H9 (cell line): Measurements from ENCODE around the gene G6PC2. TPM values are rescaled to one million over a fixed set of nuclear protein-coding genes. Genes with fewer than 3 reads are reported as not detected.

ENCODE experiments used
- DNase-seq: peaks from one replicate; pipeline ENCODE4 v3.0.0-alpha.2; 2017
- H2AFZ ChIP-seq: one replicate; pipeline ENCODE4 v1.6.1; 2013; ENCODE audit warnings: mild to moderate bottlenecking, low read length, control low read depth, moderate library complexity
- H2AK5ac ChIP-seq: 2 replicates; pipeline ENCODE4 v1.6.1; 2013; ENCODE audit warnings: low read length, control low read depth, mixed read lengths; ENCODE audit not compliant: insufficient read length
- H2BK120ac ChIP-seq: one replicate; pipeline ENCODE4 v1.6.1; 2013; ENCODE audit warnings: low read depth, mild to moderate bottlenecking, low read length, control low read depth, inconsistent platforms; ENCODE audit not compliant: poor library complexity, severe bottlenecking
- H2BK12ac ChIP-seq: 2 replicates; pipeline ENCODE4 v1.6.1; 2013; ENCODE audit warnings: low read length, control low read depth, mixed read lengths, low read depth; ENCODE audit not compliant: insufficient read length
- H2BK15ac ChIP-seq: 2 replicates; pipeline ENCODE4 v1.6.1; 2013; ENCODE audit warnings: low read depth, low read length, control low read depth
- H2BK20ac ChIP-seq: one replicate; pipeline ENCODE4 v1.6.1; 2013; ENCODE audit warnings: low read depth, mild to moderate bottlenecking, low read length, control low read depth, inconsistent platforms; ENCODE audit not compliant: poor library complexity, severe bottlenecking
- H2BK5ac ChIP-seq: 2 replicates; pipeline ENCODE4 v1.6.1; 2013; ENCODE audit warnings: low read length, control low read depth, mixed read lengths; ENCODE audit not compliant: insufficient read length
- H3K14ac ChIP-seq: 2 replicates; pipeline ENCODE4 v1.6.1; 2013; ENCODE audit warnings: low read length, control low read depth; ENCODE audit not compliant: insufficient read depth
- H3K18ac ChIP-seq: 2 replicates; pipeline ENCODE4 v1.6.1; 2013; ENCODE audit warnings: low read depth, mild to moderate bottlenecking, mixed read lengths, low read length, control low read depth; ENCODE audit not compliant: insufficient read length
- H3K23ac ChIP-seq: 2 replicates; pipeline ENCODE4 v1.6.1; 2013; ENCODE audit warnings: low read length, control low read depth, mixed read lengths, low read depth; ENCODE audit not compliant: insufficient read length
- H3K23me2 ChIP-seq: 2 replicates; pipeline ENCODE4 v1.6.1; 2013; ENCODE audit warnings: low read depth, mild to moderate bottlenecking, mixed read lengths, low read length, control low read depth; ENCODE audit not compliant: insufficient read length, poor library complexity, severe bottlenecking
- H3K27ac ChIP-seq: 2 replicates; pipeline ENCODE4 v1.5.1; 2013; ENCODE audit warnings: low read length, control low read depth, mixed read lengths, low read depth; ENCODE audit not compliant: insufficient read length
- H3K27me3 ChIP-seq: 2 replicates; pipeline ENCODE4 v1.6.1; 2013; ENCODE audit warnings: low read length, control low read depth, inconsistent platforms; ENCODE audit not compliant: insufficient read depth
- H3K4ac ChIP-seq: 2 replicates; pipeline ENCODE4 v1.6.1; 2013; ENCODE audit warnings: low read depth, mild to moderate bottlenecking, control low read depth, inconsistent platforms, low read length, moderate library complexity
- H3K4me1 ChIP-seq: 2 replicates; pipeline ENCODE4 v1.6.1; 2013; ENCODE audit warnings: low read length, control low read depth, inconsistent platforms; ENCODE audit not compliant: insufficient read depth
- H3K4me2 ChIP-seq: 2 replicates; pipeline ENCODE4 v1.6.1; 2013; ENCODE audit warnings: low read length, control low read depth, mixed read lengths; ENCODE audit not compliant: insufficient read length, insufficient read depth
- H3K56ac ChIP-seq: 2 replicates; pipeline ENCODE4 v1.6.1; 2013; ENCODE audit warnings: low read depth, mild to moderate bottlenecking, mixed read lengths, low read length, control low read depth; ENCODE audit not compliant: insufficient read length
- H3K79me1 ChIP-seq: 2 replicates; pipeline ENCODE4 v1.6.1; 2013; ENCODE audit warnings: low read depth, mild to moderate bottlenecking, moderate library complexity, low read length, control low read depth, inconsistent platforms; ENCODE audit not compliant: insufficient read depth, poor library complexity, severe bottlenecking
- H3K79me2 ChIP-seq: 2 replicates; pipeline ENCODE4 v1.6.1; 2013; ENCODE audit warnings: low read length, control low read depth, inconsistent platforms; ENCODE audit not compliant: insufficient read depth
- H3K9ac ChIP-seq: 2 replicates; pipeline ENCODE4 v1.6.1; 2013; ENCODE audit warnings: low read length, control low read depth, mixed read lengths; ENCODE audit not compliant: insufficient read length; ENCODE audit errors: extremely low read depth
- H3K9me3 ChIP-seq: one replicate; pipeline ENCODE4 v1.6.1; 2013; ENCODE audit warnings: low read depth, low read length, inconsistent platforms; ENCODE audit not compliant: control insufficient read depth
- H3T11ph ChIP-seq: one replicate; pipeline ENCODE4 v1.6.1; 2013; ENCODE audit warnings: mild to moderate bottlenecking, low read length, control low read depth, inconsistent platforms
- H4K20me1 ChIP-seq: one replicate; pipeline ENCODE4 v1.6.1; 2013; ENCODE audit not compliant: control insufficient read depth, insufficient read length, insufficient read depth
- H4K5ac ChIP-seq: 2 replicates; pipeline ENCODE4 v1.6.1; 2013; ENCODE audit warnings: low read depth, mild to moderate bottlenecking, mixed read lengths, low read length, control low read depth; ENCODE audit not compliant: insufficient read length
- H4K8ac ChIP-seq: replicated peaks from 2 replicates; pipeline ENCODE4 v1.6.1; 2013; ENCODE audit warnings: low read length, control low read depth, mixed read lengths, low read depth; ENCODE audit not compliant: insufficient read length
- H4K91ac ChIP-seq: 2 replicates; pipeline ENCODE4 v1.6.1; 2013; ENCODE audit warnings: low read depth, mild to moderate bottlenecking, moderate library complexity, mixed read lengths, low read length, control low read depth; ENCODE audit not compliant: insufficient read length
- H3K27ac Mint-ChIP-seq, 3 experiments: 2 replicates in 2 of 3; 3 replicates in 1 of 3; pipeline ENCODE4 v1.8.0; 2020 to 2021; ENCODE audit warnings: mixed read lengths in 3 of 3, mild to moderate bottlenecking in 1 of 3, moderate library complexity in 1 of 3
- H3K27me3 Mint-ChIP-seq: 2 replicates; pipeline ENCODE4 v1.8.0; 2021; ENCODE audit warnings: low read depth, mild to moderate bottlenecking, moderate library complexity, mixed read lengths
- H3K36me3 Mint-ChIP-seq, 3 experiments: 2 replicates in 2 of 3; 3 replicates in 1 of 3; pipeline ENCODE4 v1.8.0; 2020 to 2021; ENCODE audit warnings: low read depth in 3 of 3, mixed read lengths in 3 of 3; ENCODE audit not compliant: insufficient read depth in 1 of 3
- H3K4me1 Mint-ChIP-seq, 2 experiments: 2 replicates each; pipeline ENCODE4 v1.8.0; 2020; ENCODE audit warnings: mixed read lengths in 2 of 2
- H3K4me3 Mint-ChIP-seq, 2 experiments: 2 replicates in 1 of 2; 3 replicates in 1 of 2; pipeline ENCODE4 v1.8.0; 2020 to 2021; ENCODE audit warnings: mild to moderate bottlenecking in 2 of 2, mixed read lengths in 2 of 2, moderate library complexity in 1 of 2
- H3K9me3 Mint-ChIP-seq, 2 experiments: 2 replicates in 1 of 2; 3 replicates in 1 of 2; pipeline ENCODE4 v1.8.0; 2020; ENCODE audit warnings: mild to moderate bottlenecking in 2 of 2, mixed read lengths in 2 of 2, moderate library complexity in 1 of 2
- CTCF ChIP-seq: fragments of 200-600 bp; sonication (generic); conservative IDR thresholded peaks from 3 replicates; pipeline ENCODE4 v1.8.0; 2021; ENCODE audit warnings: antibody characterized with exemption, mild to moderate bottlenecking
- WGBS: extraction: QIAGEN DNeasy Blood & Tissue Kit; methylation state at CpG from one replicate; pipeline ENCODE4 v1.1.7; 2013; ENCODE audit warnings: missing lambda C conversion rate, low lambda C conversion rate, mixed read lengths; ENCODE audit not compliant: insufficient read length; ENCODE audit errors: extremely low coverage; 5-methylcytosine and 5-hydroxymethylcytosine counted together
- total RNA-seq: library from RNA; stranded (reverse); gene quantifications from 2 replicates; pipeline ENCODE4 v1.2.1, GENCODE V29; 2021

Gene G6PC2
- total RNA-seq, 1 experiment from 2014 or later: not detected

- H3K36me3 Mint-ChIP-seq: peaks cover under 1 to 2% (median 2%) of the 10 kb centered on the region in 3 experiments; a peak in 3 of 7 replicates
- Histone ChIP-seq H2BK20ac (no peak overlapping the region), H2AFZ (no peak overlapping the region), H4K20me1 (no peaks in the 10 kb centered on the region), H3K27ac (no peak overlapping the region), H4K91ac (no peak overlapping the region), H3K9me3 (no peaks in the 10 kb centered on the region), H3K18ac (no peak overlapping the region), H2BK15ac (no peak overlapping the region), H3K27me3 (no peaks in the 10 kb centered on the region; the same call in 1 of the 2 replicates), H3T11ph (no peak overlapping the region), H3K4me2 (no peak overlapping the region), H3K79me2 (no peaks in the 10 kb centered on the region), H3K4ac (no peak overlapping the region), H4K5ac (no peak overlapping the region), H3K4me1 (no peaks in the 10 kb centered on the region), H3K23me2 (peaks cover 3% of the 10 kb centered on the region), H3K14ac (no peak overlapping the region), H3K9ac (no peak overlapping the region), H3K23ac (no peak overlapping the region), H2BK12ac (no peak overlapping the region), H4K8ac (no peak overlapping the region), H2BK120ac (no peak overlapping the region), H2BK5ac (no peak overlapping the region), H3K56ac (no peak overlapping the region), H2AK5ac (no peak overlapping the region), H3K79me1 (no peaks in the 10 kb centered on the region)
- H3K4me3 Mint-ChIP-seq: no peak overlapping the region
- no CpG with 5 or more reads among the region's 1 CpG for WGBS
- H3K27ac Mint-ChIP-seq: no peak overlapping the region
- TF ChIP-seq CTCF: no peak
- H3K4me1 Mint-ChIP-seq: peaks cover 7 to 12% of the 10 kb centered on the region in 2 experiments
- no peaks in the 10 kb centered on the region for H3K9me3 Mint-ChIP-seq
- peaks cover 13% of the 10 kb centered on the region for H3K27me3 Mint-ChIP-seq
- DNase-seq: no peak
Measured at GRCh38 chr2:168894101-168894500, 7.0 kb upstream of the G6PC2 start.
